HG03571 (cell line): ENCODE results near the gene CAMTA1.

Source experiments
- ATAC-seq: cut with Tn5 transposase; IDR thresholded peaks from one replicate; pipeline ENCODE4 v1.9.1; 2021; ENCODE audit not compliant: unreplicated experiment

The CAMTA1 gene

GRCh38 chr1:7572654-7573152 lies 787.4 kb downstream of the CAMTA1 start:
- no peak for ATAC-seq

- no peak for ATAC-seq
These were observed 788.2 kb downstream of the CAMTA1 start for GRCh38 chr1:7573481-7573880.

- ATAC-seq, result no peak
These were observed 789.1 kb downstream of the CAMTA1 start for GRCh38 chr1:7574121-7575040.

GRCh38 chr1:7575041-7575400 lies 789.8 kb downstream of the CAMTA1 start:
- ATAC-seq, result no peak

- ATAC-seq, result no peak
These were observed 791.8 kb downstream of the CAMTA1 start for GRCh38 chr1:7576946-7577657.

GRCh38 chr1:7578206-7578605 lies 793.0 kb downstream of the CAMTA1 start:
- ATAC-seq, result no peak

- no peak for ATAC-seq
These were observed 793.8 kb downstream of the CAMTA1 start for GRCh38 chr1:7579016-7579415.

GRCh38 chr1:7579831-7580804 lies 794.9 kb downstream of the CAMTA1 start:
- no peak for ATAC-seq

GRCh38 chr1:7580923-7581753 lies 795.9 kb downstream of the CAMTA1 start:
- no peak for ATAC-seq

GRCh38 chr1:7581754-7582459 lies 796.7 kb downstream of the CAMTA1 start:
- ATAC-seq, result no peak

- ATAC-seq, result no peak
These were observed 797.3 kb downstream of the CAMTA1 start for GRCh38 chr1:7582460-7582972.

GRCh38 chr1:7583291-7584096 lies 798.2 kb downstream of the CAMTA1 start:
- ATAC-seq, result no peak

- ATAC-seq, result no peak
These were observed 798.9 kb downstream of the CAMTA1 start for GRCh38 chr1:7584157-7584556.

GRCh38 chr1:7584643-7585042 lies 799.4 kb downstream of the CAMTA1 start:
- no peak for ATAC-seq

GRCh38 chr1:7585216-7585907 lies 800.1 kb downstream of the CAMTA1 start:
- no peak for ATAC-seq

- ATAC-seq, result no peak
These were observed 801.0 kb downstream of the CAMTA1 start for GRCh38 chr1:7586031-7586941.
